Measurements from ENCODE around the gene MFSD6.
"Not testable (repeated sequence)": the region's sequence is repeated elsewhere in the genome, so short reads cannot be mapped to it uniquely, and the experiment has no call there.

The MFSD6 gene

DNA sequence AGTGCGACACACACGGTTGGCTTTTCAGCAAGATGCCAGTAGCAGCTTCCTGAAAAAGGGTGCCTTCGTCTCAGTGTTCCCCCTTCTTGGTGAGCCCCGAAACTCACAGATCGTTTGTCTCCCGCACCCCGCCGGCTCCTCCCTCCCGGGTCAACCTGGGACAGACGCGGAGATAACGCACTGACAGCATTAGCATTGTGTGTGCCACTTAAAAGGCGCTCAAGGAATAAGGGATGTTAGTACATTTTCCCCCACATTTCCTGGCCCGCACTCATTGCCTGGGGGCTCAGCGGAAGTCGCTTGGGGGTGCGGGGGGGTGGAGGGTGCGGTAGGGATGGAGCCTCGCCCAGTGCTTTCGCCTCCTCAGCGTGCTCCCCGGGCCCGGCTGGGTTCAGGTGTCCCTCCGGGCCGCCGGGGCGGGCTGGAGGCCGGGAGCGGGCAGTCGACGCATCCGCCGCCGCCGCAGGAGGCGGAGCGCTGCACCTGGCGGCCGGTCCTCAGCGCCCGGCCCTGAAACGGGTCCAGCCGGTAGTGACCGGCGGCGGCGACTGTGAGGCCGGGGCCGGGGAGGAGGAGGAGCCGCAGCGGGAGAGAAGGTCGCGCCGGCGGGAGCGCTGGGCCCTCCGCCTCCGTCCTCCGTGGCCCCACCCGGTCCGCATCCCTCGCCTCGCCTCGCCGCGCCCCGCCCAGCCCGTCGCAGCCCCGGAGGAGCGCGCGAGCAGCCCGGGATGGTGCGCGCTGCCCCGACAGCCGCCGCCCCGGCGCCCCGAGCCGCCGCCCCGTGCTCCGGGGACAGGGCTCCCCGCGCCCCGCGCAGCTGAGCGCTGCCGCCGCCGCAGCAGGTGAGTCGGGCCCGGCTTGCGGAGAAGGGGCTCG, at the start of gene MFSD6:
MFSD6 (plus strand) TSS at position 694 of the 876 bp plus-strand sequence. CDS start 27,675 bp downstream, outside the sequence.
- peak; percentile 67 to 71 for ATAC-seq

DNA sequence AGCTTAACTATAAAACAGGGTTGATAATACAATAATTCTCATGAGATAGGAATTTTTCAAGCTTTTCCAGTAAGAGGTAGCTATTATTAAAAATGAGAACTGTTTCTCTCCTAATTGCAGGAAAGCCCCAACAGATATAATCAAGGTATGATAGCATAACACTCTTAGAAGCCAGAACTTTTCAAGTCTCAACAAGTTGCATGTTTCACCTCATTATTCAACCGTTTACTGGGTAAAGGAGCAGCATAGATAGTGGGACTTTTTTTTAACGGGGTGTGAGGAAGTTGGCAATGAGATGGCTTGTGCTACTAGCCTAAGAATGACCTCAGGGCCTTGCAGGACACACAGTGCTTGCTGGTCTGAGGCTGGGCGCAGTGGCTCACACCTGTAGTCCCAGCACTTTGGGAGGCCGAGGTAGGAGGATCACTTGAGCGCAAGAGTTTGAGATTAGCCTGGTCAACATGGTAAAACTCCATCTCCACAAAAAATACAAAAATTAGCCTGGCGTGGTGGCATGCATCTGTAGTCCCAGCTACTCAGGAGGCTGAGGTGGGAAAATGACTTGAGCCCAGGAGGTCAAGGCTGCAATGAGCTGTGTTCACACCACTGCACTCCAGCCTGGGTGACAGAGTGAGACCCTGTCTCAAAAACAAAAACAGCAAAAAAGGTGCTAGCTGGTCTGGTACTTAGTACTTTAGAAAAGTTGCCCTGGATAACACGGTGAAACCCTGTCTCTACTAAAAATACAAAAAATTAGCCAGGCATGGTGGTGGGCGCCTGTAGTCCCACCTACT, 49.3 kb upstream of the MFSD6 start:
- ATAC-seq = not testable (repeated sequence)

DNA sequence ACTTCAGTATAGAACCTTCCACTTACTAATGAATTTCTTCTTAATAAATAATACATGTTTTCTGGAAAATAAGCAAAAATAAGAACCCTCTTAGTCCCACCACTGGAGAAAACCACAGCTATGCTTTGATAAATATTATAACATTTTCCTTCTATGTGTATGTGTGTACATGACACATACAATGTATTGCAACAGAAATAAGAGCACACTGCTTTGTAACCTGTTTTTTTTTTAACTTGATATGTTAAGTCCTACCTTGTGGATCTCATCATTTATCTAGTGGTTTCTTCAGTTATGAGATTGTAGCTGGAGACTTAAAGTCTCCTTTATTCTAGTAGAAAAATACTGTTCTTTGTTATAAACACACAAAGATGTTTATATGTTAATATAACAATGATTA, 47.6 kb upstream of the MFSD6 start:
- ATAC-seq = no peak

DNA sequence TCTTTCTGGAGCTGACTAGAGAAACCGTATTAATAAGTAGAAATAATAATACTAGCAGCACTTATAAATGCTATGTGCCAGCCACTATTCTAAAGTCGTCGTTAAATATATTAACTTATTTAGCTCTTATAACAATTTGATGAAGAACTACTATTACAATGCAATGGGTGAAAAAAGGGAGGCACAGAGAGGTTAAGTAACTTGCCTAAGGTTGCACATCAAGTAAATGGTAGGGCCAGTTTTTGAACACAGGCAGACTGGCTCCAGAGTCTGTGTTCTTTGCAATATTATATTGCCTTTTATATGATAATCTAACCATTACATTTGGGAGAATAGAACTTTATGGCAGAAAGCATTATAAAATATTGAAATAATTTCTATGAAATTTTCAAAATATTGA, 47.2 kb upstream of the MFSD6 start:
- no peak for ATAC-seq

DNA sequence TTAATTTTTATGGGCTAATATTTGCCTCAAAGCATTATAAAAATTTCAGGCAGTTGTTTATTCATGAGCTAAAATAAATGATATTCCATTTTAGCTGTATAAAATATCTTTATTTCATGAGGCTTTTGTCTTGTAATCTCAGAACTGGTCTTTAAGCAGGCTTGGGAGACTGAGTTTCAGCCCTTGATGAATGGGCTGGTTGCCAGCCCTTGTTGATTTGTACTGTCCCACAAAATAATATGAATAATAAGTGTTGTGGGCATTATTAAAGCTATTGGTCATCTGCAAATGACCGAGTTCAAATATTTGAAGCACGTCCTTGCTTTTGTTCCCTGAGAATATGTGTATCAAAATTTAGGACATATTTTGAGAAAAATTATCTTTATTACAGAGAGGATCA, 46.6 kb upstream of the MFSD6 start:
- ATAC-seq = no peak

DNA sequence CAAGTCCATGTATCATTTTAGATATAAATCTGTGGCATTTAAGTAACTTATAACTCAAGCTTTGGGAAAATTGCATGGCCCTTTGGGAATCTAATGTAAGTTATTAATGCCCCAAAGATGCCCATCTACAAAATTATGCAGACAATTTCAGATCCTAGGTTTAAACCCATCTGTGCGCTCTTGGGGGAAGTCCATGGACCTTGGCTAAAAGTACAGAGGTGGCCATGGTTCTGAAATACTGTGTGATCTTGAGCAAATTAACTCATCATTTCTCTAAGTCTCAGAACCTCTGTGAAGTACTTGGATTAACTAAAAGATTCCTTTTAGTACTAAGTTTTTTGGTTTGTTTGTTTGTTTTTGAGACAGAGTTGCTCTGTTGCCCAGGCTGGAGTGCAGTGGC, 45.3 kb upstream of the MFSD6 start:
- no peak for ATAC-seq

DNA sequence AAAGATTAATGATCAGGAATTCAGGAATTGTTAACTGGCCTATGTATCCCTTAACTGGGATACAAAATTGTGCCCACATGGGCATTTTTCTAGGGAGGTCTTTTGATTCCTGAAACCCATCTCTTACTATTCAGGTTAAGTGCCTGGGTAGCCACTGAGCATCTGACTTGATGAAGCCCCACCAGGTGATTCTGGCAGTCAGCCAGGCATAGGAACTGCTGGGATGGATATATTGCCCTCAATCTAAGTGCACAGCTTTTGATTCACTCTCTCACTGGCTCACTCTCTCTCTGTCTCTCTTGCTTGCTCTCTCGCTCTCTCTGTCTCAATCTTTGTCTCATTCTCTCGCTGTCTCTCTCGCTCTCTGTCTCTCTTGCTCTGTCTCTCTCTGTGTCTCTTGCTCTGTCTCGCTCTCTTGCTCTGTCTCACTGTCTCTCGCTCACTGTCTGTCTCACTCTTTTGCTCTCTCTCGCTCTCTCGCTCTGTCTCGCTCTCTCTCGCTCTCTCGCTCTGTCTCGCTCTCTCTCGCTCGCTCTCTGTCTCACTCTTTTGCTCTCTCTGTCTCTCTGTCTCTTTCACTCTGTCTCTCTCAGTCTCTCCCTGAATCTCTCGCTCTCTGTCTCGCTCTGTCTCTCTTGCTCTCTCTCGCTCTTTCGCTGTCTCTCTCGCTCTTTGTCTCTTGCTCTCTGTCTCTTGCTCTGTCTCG, 42.5 kb upstream of the MFSD6 start:
- no peak for ATAC-seq

DNA sequence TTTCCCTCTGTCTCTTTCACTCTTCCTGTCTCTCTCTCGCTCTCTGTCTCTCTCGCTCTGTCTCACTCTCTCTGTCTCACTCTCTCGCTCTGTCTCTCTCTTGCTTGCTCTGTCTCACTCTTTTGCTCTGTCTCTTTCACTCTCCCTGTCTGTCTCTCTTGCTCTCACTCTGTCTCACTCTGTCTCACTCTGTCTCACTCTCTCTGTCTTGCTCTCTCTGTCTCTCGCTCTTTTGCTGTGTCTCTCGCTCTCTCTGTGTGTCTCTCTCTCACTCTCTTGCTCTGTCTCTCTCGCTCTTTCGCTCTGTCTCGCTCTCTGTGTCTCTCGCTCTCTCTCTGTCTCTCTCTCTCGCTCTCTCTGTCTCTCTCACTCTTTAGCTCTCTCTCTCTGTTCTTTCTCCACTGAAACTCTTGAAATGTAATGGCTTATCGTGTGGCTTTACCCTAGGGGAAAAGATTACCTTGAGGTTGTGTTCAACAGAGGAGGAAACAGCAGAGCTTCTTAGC, 41.9 kb upstream of the MFSD6 start:
- ATAC-seq = no peak

DNA sequence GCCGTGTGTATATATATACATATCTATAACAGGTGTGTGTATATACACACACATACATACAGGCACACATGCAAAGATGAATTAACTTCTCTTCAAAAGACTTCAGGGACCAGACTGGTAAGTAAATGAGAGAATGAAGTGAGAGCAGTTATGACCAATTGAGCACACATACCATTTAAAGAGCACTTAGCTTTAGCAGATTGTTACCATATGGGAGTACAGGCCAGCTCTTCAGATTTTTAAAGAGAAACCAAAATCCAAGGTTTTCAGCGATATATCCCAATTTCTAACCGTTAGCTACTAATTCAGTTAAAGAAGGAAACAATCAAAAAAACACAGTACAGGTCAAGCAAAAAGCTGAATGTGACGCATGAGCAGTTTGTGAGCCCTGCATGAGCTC, 41.1 kb upstream of the MFSD6 start:
- no peak for ATAC-seq

DNA sequence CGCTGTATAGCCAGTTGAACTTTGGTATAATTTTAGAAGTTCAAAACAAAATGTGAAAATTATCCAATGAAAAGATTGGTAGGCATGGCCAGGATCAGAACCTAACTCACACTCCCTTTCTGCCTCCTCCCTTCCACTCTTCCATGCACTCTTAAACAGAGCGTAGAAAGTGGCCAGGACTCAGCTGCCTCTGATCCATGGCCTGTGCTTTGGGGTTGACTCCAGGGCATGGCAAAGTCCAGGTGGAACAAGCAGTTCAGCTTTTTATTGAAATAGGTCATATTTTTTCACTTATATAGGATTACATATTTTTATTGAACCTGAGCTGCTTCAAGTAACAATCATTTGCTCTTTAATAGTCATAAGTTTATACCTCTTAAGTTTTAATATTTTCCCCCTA, 38.5 kb upstream of the MFSD6 start:
- no peak for ATAC-seq

DNA sequence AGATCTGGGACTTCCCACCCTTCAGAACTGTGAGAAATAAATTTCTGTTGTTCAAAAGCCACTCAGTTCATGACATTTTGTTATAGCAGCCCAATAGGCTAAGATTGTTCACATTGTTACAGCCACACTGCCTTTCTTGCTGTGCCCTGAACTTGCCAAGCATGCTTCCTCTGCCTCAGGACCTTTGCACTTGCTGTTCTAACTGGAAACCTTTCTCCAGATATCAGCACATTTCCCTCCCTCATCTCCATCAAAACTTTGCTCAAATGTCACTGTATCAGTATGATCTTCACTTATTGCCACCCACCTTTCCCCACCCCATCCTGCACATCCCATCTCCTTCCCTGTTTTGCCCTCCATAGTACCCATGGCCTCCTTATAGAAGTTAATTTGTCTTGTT, 32.1 kb upstream of the MFSD6 start:
- ATAC-seq = no peak

DNA sequence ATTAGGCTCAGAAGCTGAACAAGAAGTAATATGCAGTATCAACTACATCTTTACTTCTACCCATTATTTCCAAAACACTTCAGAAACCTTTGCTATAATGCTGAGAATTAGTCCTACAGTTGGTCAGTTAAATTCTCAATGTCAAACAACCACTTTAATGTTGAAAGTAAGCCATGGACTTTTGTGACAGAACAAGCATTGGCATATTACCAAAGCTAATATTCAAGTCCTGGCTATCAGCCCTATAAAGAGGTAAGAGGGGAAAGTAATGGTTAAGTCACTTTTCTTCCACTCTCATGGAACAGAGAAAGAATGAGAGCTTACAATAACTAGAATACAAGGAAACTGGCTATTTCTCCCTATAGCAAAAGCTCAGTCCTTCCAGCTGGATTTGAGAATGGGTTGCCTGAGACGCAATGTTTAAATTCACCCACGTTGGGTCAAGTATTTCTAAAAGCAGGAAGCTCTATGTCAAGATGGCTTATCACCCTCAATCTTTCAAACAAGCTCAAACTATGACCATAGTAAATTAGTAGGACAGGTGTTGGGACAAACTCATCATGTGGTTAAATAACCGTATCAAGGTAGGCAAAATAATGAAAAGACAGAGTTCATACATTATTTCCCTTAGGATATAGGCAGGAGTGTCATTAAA, 31.4 kb upstream of the MFSD6 start:
- ATAC-seq = no peak

DNA sequence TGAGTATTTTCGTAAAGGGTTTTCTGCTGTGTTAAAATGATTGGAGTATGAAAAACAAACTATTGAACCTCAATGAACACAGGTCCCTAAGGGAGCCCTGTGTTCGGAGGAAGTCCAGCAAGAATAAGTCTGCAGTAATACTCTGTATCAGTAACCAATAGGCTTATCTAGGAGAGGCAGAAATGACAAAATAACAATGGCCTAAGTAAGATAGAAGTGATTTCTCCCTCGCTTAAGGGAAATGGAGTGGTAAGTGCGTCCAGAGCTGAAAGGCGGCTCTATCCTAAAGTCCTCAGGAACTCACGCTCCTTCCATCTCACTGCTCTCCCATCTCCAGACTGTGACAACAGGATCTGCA, 29.3 kb upstream of the MFSD6 start:
- ATAC-seq = no peak

DNA sequence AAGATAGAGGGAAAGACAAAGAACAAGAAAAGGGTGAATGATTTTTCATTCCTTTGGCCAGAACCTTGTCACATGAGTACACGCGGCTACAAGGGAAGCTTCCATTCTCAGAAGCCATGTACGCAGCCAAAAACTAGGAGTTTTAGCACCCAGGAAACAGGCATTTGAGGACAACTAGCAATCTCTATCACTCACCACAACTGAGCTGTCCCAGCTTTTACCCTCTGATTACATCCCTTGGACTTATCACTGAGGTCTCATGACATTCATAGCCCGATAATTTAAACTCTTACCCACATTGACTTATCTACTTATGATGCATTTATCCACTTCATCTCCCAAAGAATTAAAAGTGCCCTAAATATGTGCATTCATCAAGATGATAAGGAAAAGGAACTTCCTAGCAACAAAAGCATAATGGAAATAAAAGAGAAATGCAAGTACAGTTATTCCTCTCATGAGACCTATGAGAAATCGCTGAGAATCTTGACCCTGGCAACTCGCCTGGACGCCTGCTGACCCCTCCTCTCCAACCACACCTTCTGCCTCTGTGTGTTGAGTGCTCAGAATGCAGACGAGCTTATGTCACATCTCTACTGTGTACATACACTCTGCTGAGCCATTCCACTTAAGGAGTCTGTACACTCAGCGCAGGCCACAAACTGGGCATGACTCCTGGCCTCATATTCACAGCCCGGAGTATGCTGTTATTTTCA, 28.7 kb upstream of the MFSD6 start:
- ATAC-seq = no peak

DNA sequence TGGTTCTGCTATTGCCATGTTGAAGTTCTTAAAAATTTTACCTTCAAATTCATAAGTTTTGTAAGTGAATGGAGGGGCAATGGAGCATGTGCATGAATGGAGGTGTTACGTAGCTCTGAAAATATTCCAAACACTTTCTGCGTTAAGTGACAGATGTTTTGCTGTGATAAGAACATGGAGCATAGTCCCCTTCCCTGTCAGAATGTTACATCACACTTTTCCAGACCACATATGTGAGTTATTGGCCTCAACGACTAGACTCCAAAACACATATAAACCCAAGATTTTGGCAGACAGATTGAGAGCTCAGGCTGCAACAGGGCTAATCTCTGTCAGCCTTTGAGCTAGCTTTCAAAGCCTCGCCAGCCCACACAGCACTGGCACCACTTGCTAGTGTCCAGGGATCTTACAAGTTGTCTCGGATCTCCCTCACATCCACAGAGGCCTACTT, 27.2 kb upstream of the MFSD6 start:
- ATAC-seq = no peak

DNA sequence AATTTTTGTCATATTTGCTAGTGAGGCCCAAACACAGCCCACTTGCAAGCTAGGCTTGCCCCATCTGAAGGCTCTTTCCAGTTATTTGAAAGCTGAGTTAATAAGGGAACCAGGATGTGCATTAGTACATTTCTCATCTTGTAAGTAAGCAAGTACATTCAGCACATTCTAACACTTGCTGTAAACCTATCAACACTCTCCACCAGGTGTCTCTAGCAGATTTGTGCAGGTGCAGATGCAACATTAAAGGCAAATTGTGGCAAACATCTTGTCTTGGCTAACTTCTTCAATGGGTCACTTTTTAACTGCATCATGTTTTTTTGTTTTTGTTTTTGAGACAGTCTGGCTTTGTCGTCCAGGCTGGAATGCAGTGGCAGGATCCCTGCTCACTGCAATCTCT, 25.3 kb upstream of the MFSD6 start:
- ATAC-seq = peak; percentile 55 to 67

DNA sequence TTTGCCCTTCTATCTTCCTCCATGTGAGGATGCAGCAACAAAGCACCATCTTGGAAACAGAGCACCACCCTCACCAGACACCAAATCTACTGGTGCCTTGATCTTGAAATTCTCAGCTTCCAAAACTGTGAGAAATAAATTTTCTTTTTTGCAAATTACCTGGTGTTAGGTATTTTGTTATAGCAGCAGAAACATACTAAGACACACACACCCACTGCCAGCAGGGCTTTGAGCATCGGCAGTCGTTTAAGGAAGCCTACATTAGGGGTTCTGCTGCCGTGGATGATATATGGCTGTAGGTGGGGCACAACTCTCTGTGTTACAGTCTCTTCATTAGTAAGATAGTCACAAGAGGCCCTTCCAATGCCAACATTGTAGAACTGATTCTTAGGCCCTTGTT, 20.7 kb upstream of the MFSD6 start:
- no peak for ATAC-seq

DNA sequence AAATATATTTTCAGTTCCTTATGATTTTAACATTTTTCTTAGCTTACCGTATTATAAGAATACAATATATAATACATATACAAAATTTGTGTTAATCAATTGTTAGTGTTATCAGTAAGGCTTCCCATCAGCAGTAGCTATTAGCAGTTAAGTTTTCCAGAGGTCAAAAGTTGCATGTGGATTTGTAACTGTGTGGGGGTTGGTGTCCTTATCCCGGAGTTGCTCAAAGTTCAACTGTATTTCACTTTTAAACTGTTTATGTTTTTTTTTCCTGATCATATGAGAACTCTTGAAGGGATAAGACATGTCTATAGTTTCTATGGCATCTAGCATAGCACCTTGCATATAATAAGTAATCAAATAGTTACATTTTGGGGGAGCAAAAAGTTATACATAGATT, 11.9 kb upstream of the MFSD6 start:
- ATAC-seq = no peak

DNA sequence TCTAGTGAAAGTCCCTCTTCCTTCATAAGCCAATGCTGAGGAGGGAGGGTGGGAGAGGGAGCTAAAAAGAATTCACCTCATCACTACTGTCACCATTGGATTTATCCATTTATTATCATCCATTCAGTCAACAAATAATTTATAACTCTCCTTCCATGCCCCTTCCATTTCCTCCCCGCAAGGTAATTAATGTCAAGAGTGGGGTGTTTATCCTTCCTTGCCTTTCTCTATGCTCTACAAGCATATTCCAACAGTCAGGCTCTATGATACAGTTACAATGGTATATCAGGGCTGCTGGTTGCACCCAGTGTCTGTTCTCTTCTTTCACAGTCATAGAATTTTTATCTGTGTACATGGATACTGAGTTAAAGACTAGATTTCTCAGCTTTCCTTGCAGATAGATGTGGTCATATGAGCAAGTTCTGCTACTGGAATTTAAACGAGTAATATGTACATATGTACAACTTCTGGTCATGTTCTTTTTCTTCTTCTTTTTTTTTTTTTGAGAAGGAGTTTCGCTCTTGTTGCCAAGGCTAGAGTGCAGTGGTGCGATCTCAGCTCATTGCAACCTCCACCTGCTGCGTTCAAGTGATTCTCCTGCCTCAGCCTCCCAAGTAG, 5.1 kb upstream of the MFSD6 start:
- ATAC-seq = no peak

DNA sequence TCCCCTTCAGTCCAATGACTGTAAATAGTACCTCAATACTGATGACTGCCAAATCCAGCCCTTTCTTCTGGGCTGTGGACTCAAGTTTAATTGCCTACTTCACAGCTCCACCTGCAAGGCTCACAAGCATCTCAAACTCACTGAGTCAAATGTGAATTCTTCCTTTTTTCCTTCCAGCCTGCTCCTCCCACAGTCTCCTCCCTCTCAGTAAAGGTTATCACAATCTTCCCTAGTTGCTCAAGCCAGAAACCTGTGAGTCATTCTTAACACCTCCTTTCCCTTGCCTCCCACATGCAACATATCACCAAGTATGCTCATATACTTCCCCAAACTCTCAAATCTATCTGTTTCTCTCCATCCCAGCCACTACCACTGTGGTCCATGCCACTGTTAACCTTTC, 3.7 kb upstream of the MFSD6 start:
- peak; percentile 3 to 8 for ATAC-seq

DNA sequence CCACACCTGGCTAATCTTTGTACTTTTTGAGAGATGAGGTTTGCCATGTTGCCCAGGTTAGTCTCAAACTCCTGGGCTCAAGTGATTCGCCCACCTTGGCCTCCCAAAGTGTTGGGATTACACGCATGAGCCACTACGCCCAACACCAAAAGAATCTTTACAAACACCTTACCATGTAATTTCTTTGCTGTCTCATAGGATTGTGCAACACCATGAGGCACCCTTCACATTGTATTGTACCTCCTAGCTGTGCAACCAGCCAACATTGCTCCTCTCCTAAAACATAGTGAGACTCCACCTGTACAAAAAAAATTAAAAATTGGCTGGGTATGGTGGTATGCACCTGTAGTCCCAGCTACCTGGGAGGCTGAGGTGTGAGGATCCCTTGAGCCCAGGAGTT, 3.1 kb upstream of the MFSD6 start:
- ATAC-seq = no peak

DNA sequence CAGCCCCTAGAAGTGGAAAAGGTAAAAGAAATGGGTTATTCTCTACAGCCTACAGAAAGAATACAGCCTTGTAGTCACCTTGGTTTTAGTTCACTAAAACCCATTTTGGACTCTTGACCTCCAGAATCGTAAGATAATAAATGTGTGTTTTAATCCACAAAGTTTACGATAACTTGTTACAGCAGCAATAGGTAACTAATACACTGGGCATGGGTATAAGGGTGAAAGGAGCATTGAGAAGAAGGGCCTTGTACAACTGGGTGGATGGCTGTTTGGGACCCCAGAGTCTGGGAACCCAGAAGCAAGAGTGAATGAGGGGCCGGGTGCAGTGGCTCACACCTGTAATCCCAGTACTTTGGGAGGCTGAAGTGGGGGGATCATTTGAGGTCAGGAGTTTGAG, 2.2 kb upstream of the MFSD6 start:
- ATAC-seq = no peak

All from activated CD4-positive, CD25-positive, alpha-beta regulatory T cell treated with anti-CD3 and anti-CD28 coated beads, Interleukin-2, amount 50 U/mL, for 24 hours (primary cell).